Activated CD8-positive, alpha-beta memory T cell treated with anti-CD3 and anti-CD28 coated beads, Interleukin-2, amount 10 ng/mL, durations not matched to agents 7 days and 5 days (primary cell): ENCODE measurements around the gene C15orf40. TPM values are rescaled to one million over a fixed set of nuclear protein-coding genes. Genes with fewer than 3 reads are reported as not detected.
A peak's percentile ranks its signal among the peaks of the same experiment; 100 is the strongest.
"Not testable (repeated sequence)": the region's sequence is repeated elsewhere in the genome, so short reads cannot be mapped to it uniquely, and the experiment has no call there.

Experiments used
- ATAC-seq: fragments of 150-1000 bp; cut with Tn5 transposase; one replicate; pipeline ENCODE4 v1.10.0; 2021; ENCODE audit warnings: moderate library complexity
- CTCF ChIA-PET: fragments of 350-600 bp; sonication (Branson Sonifier 250); formaldehyde crosslinking; loops from one replicate; lab custom pipeline; 2021; ENCODE audit warnings: antibody characterized with exemption; lab: Charles Lee
- DNase-seq: peaks from one replicate; pipeline ENCODE4 v3.0.0-alpha.2; 2020
- H3K27ac Mint-ChIP-seq: one replicate; pipeline ENCODE4 v1.8.0; 2021; ENCODE audit warnings: mild to moderate bottlenecking, mixed read lengths
- H3K27me3 Mint-ChIP-seq: one replicate; pipeline ENCODE4 v1.8.0; 2021; ENCODE audit warnings: mixed read lengths
- H3K36me3 Mint-ChIP-seq: one replicate; pipeline ENCODE4 v1.8.0; 2021; ENCODE audit warnings: mild to moderate bottlenecking, mixed read lengths
- H3K4me1 Mint-ChIP-seq: one replicate; pipeline ENCODE4 v1.8.0; 2021; ENCODE audit warnings: mixed read lengths
- H3K4me3 Mint-ChIP-seq: one replicate; pipeline ENCODE4 v1.8.0; 2021; ENCODE audit warnings: mild to moderate bottlenecking, moderate library complexity, mixed read lengths
- H3K9me3 Mint-ChIP-seq: one replicate; pipeline ENCODE4 v1.8.0; 2022; ENCODE audit warnings: low read depth, mixed read lengths
- total RNA-seq, 2 experiments: library from RNA; stranded (reverse); gene quantifications; one replicate each; pipeline ENCODE4 v1.2.3, GENCODE V29; 2021

Gene C15orf40
- total RNA-seq, 2 experiments from 2014 or later: 28.3 to 29.0 TPM

GRCh38 chr15:83014205-83014653 lies 2.8 kb upstream of the C15orf40 start:
- peak; percentile 52 for DNase-seq
- H3K4me3 Mint-ChIP-seq: no peak overlapping the region
- H3K36me3 Mint-ChIP-seq: peaks cover 23% of the 10 kb centered on the region
- H3K9me3 Mint-ChIP-seq: no peaks in the 10 kb centered on the region
- H3K27ac Mint-ChIP-seq: peak overlapping the region; percentile 37
- CTCF ChIA-PET: interaction anchor here (1.0 kb wide), 1 partner anchor 53 kb away, joined by 3 read pairs; the partner anchor contains the start of gene BTBD1
- no peaks in the 10 kb centered on the region for H3K27me3 Mint-ChIP-seq
- ATAC-seq: no peak
- peaks cover 49% of the 10 kb centered on the region for H3K4me1 Mint-ChIP-seq

DNA sequence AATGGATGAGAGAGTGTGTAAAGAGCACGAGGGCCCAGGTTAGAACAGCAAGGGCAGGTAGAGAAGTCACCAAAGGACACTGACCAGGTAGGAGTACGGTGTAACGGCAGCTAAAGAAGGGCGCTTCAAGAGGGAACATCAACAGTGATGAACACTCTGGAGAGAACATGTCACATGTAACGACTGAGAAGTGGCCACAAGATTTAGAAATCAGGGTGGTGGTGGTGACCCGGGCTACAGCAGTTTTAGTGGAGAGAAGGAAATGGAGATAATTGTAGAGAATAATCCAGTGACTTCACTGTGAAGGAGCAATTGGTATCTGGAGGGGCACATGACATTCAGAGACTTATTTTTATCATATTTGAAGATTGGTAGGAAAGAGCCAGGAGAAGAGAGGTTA lies 1.2 kb upstream of the C15orf40 start:
- H3K36me3 Mint-ChIP-seq: peaks cover 27% of the 10 kb centered on the region
- no peaks in the 10 kb centered on the region for H3K27me3 Mint-ChIP-seq
- DNase-seq (no peak), ATAC-seq (no peak)
- H3K4me1 Mint-ChIP-seq: peaks cover 52% of the 10 kb centered on the region
- H3K27ac Mint-ChIP-seq: no peak overlapping the region
- H3K4me3 Mint-ChIP-seq: peak overlapping the region; percentile 93
- CTCF ChIA-PET: interaction anchor here (1.0 to 3.3 kb wide), 3 partner anchors 10 to 152 kb away, joined by 3 to 22 read pairs (median 3); no protein-coding TSS in a partner anchor
- no peaks in the 10 kb centered on the region for H3K9me3 Mint-ChIP-seq

DNA sequence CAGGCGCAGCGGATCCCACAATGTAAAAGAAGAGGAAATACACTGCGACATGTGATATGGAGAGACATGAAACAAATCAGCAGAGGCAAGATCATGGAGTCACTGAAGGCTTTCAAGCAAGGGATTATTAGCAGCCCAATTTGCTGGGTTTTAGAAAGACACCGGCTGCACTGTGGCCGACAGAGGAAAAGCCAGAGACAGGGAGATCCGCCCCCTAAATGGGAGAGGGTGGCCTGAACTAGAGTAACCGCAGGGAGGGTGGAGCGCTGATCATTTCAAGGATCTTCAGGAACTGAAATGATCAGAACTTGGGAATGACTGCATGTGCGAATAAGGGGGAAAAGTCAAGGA lies 612 bp upstream of the C15orf40 start:
- H3K4me3 Mint-ChIP-seq: peak overlapping the region; percentile 93
- H3K4me1 Mint-ChIP-seq: peaks cover 54% of the 10 kb centered on the region
- CTCF ChIA-PET: interaction anchor here (0.6 to 3.3 kb wide), 17 partner anchors 10 to 472 kb away, joined by 3 to 30 read pairs (median 6); partner anchors contain the start of genes BTBD1, HDGFL3, RAMAC and RPS17
- no peaks in the 10 kb centered on the region for H3K27me3 Mint-ChIP-seq
- no peaks in the 10 kb centered on the region for H3K9me3 Mint-ChIP-seq
- peaks cover 26% of the 10 kb centered on the region for H3K36me3 Mint-ChIP-seq
- peak overlapping the region; percentile 89 for H3K27ac Mint-ChIP-seq
- no peak for DNase-seq
- no peak for ATAC-seq

DNA sequence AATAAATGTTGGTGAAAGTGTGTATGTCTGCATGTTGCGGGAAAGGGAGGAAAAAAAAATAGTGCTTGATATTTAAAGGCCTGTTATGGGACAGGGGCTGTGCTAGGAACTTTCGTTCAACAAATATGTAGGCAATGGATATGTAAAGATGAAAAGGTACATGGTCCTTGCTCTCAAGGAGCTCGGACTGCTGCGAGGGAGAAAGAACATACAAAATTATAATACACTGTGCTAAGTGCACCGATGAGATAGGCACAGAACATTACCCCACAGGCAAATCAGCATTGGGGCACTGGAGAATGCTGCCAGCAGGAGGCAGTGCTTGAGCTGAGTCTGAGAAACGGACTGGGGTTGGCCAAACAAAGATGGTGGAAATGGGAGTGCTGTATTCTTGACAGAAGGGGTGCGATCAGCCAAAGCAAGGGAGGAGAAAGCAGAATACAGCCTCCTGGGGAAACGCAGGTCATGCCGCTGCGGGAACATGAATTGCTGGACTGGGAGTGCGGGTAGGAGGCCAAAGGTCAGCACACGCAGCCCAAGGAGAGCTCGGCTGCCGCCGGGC lies 649 bp downstream of the C15orf40 start:
- Mint-ChIP-seq H3K4me3 (peak overlapping the region; percentile 93), H3K9me3 (no peaks in the 10 kb centered on the region), H3K4me1 (peaks cover 52% of the 10 kb centered on the region), H3K27ac (peak overlapping the region; percentile 89), H3K27me3 (no peaks in the 10 kb centered on the region), H3K36me3 (peaks cover 24% of the 10 kb centered on the region)
- CTCF ChIA-PET: interaction anchor here (0.8 to 3.3 kb wide), 27 partner anchors 10 to 471 kb away, joined by 3 to 30 read pairs (median 5); partner anchors contain the start of genes BTBD1, HDGFL3, RAMAC and RPS17
- ATAC-seq (peak; percentile 66), DNase-seq (peak; percentile 91)

GRCh38 chr15:83000672-83001031 lies 10.8 kb downstream of the C15orf40 start:
- not testable (repeated sequence) for H3K27ac Mint-ChIP-seq, H3K36me3 Mint-ChIP-seq, DNase-seq, H3K4me3 Mint-ChIP-seq, H3K9me3 Mint-ChIP-seq, H3K27me3 Mint-ChIP-seq, H3K4me1 Mint-ChIP-seq, ATAC-seq
- CTCF ChIA-PET: interaction anchor here (0.7 to 3.6 kb wide), 13 partner anchors 10 to 470 kb away, joined by 3 to 33 read pairs (median 6); partner anchors contain the start of genes C15orf40 and RAMAC

- CTCF ChIA-PET: interaction anchor here (0.7 to 3.6 kb wide), 14 partner anchors 10 to 469 kb away, joined by 3 to 33 read pairs (median 6); partner anchors contain the start of genes C15orf40 and RAMAC
- DNase-seq (peak; percentile 49), ATAC-seq (peak; percentile 91)
- H3K27ac Mint-ChIP-seq: peak overlapping the region; percentile 68
- H3K4me3 Mint-ChIP-seq: peak overlapping the region; percentile 63
- H3K36me3 Mint-ChIP-seq: peaks cover 4% of the 10 kb centered on the region
- H3K4me1 Mint-ChIP-seq: peaks cover 8% of the 10 kb centered on the region
- no peaks in the 10 kb centered on the region for H3K9me3 Mint-ChIP-seq
- H3K27me3 Mint-ChIP-seq: no peaks in the 10 kb centered on the region
These were observed 11.4 kb downstream of the C15orf40 start for GRCh38 chr15:82999905-83000671.

DNA sequence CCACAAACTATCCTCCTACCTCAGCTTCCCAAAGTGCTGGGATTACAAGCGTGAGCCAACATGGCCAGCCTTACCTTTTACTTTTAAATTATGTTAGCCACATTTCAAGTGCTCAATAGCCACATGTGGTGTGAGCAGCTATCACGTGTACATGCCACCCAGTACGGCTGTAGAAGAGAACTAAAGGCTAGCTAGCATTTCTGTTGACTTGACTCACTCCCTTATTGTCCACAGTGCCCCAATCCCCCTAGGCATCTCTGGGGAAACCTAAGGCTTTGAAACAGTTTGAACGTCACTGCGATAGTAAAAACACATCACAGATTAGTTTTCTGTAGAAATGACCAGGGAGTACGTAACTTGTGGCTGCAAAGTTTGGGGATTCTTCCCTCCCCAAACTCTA lies 12.0 kb downstream of the C15orf40 start:
- DNase-seq: no peak
- ATAC-seq: no peak
- Mint-ChIP-seq H3K9me3 (no peaks in the 10 kb centered on the region), H3K4me3 (no peak overlapping the region), H3K27ac (no peak overlapping the region), H3K4me1 (peaks cover 8% of the 10 kb centered on the region), H3K27me3 (no peaks in the 10 kb centered on the region), H3K36me3 (no peaks in the 10 kb centered on the region)
- CTCF ChIA-PET: interaction anchor here (1.1 to 3.6 kb wide), 9 partner anchors 11 to 318 kb away, joined by 3 to 33 read pairs (median 6); partner anchors contain the start of genes C15orf40 and RAMAC

DNA sequence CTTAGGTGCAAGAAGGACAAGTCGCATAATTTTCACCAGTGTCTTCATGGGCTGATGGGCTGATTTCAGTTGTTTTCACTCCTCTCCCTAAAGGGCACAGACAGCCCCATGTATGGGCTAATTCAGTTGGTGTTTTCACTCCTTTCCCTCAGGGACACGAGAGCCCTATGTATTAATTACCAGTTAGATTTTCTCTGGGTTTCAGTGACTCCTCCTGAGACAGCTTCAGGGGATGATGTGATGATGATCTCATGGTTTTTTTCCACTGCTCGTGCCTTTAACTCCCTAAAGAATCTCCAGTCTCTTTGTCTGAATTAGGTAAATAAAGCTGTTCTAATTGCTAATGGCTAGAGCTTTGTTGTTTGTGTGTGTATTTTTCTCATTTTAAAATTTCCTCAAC lies 15.5 kb downstream of the C15orf40 start:
- no peaks in the 10 kb centered on the region for H3K27me3 Mint-ChIP-seq
- H3K4me1 Mint-ChIP-seq: peaks cover 13% of the 10 kb centered on the region
- no peak overlapping the region for H3K27ac Mint-ChIP-seq
- ATAC-seq (no peak), DNase-seq (no peak)
- CTCF ChIA-PET: interaction anchor here (0.5 to 1.0 kb wide), 2 partner anchors 222 to 465 kb away, joined by 3 to 4 read pairs; no protein-coding TSS in a partner anchor
- H3K4me3 Mint-ChIP-seq: no peak overlapping the region
- no peaks in the 10 kb centered on the region for H3K9me3 Mint-ChIP-seq
- peaks cover 6% of the 10 kb centered on the region for H3K36me3 Mint-ChIP-seq

DNA sequence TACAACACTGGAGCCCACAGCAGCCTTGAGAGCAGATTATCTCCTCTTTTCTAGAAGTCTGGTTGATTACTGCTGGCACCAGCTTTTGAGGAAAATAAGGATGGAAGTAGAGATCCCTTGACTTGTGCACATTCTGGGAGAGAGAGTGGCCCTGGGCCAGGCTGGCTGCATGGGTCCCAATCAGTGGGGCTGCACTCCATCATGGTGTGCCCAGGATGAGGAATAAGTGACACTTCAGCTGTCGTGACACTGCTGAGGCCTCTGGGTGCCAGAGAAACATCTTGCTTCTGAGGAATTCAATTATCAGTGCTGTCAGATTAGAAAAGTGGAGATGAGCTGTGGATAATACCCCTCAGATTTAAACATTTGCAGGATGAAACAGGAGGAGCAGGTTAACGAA lies 16.4 kb downstream of the C15orf40 start:
- H3K4me3 Mint-ChIP-seq: no peak overlapping the region
- peaks cover 8% of the 10 kb centered on the region for H3K4me1 Mint-ChIP-seq
- CTCF ChIA-PET: interaction anchor here (1.0 kb wide), 1 partner anchor 464 kb away, joined by 4 read pairs; no protein-coding TSS in a partner anchor
- no peak overlapping the region for H3K27ac Mint-ChIP-seq
- no peaks in the 10 kb centered on the region for H3K9me3 Mint-ChIP-seq
- no peaks in the 10 kb centered on the region for H3K27me3 Mint-ChIP-seq
- no peak for DNase-seq
- peaks cover 10% of the 10 kb centered on the region for H3K36me3 Mint-ChIP-seq
- no peak for ATAC-seq

DNA sequence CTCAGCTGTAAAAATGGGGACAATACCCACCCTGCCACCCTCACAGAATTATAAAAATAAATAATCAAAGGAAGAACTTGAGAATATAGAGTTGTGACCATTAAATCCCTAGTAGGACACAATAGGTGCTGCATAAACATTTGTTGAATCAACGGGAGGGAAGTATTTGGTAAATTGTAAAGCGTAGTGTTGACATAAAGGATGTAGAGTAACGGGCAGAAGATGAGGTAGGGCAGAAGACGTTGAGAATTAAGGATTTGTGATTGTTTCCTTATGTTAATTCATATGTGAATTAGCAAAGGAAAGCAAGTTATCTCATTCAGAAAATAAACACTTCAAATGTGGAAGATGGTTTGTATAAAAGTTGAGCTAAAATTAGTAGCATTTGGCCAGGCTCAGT lies 18.3 kb downstream of the C15orf40 start:
- no peak for ATAC-seq
- Mint-ChIP-seq H3K4me3 (no peak overlapping the region), H3K27me3 (no peaks in the 10 kb centered on the region), H3K36me3 (peaks cover 21% of the 10 kb centered on the region), H3K27ac (no peak overlapping the region), H3K9me3 (no peaks in the 10 kb centered on the region), H3K4me1 (peaks cover 10% of the 10 kb centered on the region)
- CTCF ChIA-PET: interaction anchor here (1.2 to 1.4 kb wide), 3 partner anchors 10 to 144 kb away, joined by 3 to 4 read pairs (median 3); partner anchors contain the start of gene C15orf40
- DNase-seq: no peak

GRCh38 chr15:82992436-82992998 lies 18.9 kb downstream of the C15orf40 start:
- no peaks in the 10 kb centered on the region for H3K9me3 Mint-ChIP-seq
- no peak overlapping the region for H3K4me3 Mint-ChIP-seq
- H3K36me3 Mint-ChIP-seq: peaks cover 24% of the 10 kb centered on the region
- ATAC-seq (no peak), DNase-seq (no peak)
- no peak overlapping the region for H3K27ac Mint-ChIP-seq
- peaks cover 12% of the 10 kb centered on the region for H3K4me1 Mint-ChIP-seq
- no peaks in the 10 kb centered on the region for H3K27me3 Mint-ChIP-seq
- CTCF ChIA-PET: interaction anchor here (1.2 to 1.4 kb wide), 3 partner anchors 9 to 143 kb away, joined by 3 to 4 read pairs (median 3); partner anchors contain the start of gene C15orf40

DNA sequence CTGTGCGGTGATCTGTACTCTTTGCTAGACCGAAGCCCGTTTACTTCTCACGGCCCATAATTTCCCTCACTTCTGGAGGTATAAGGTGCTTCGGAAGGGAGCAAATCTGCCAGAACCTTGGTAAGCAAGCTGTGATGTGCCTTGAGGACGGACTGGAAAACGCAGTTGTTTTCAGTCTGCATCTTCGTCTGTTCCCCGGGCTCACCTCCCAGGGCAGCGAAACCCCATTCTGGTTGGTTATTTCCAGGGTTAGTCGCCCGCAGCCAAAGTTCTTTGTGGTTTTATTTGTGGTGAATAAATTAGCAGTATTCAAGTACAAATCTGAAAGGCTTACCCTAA lies 25.0 kb downstream of the C15orf40 start:
- Mint-ChIP-seq H3K9me3 (no peaks in the 10 kb centered on the region), H3K4me3 (peak overlapping the region; percentile 100), H3K36me3 (peaks cover 28% of the 10 kb centered on the region), H3K27me3 (no peaks in the 10 kb centered on the region), H3K27ac (peak overlapping the region; percentile 97), H3K4me1 (peaks cover 30% of the 10 kb centered on the region)
- peak; percentile 52 for ATAC-seq
- DNase-seq: peak; percentile 60
- CTCF ChIA-PET: interaction anchor here (1.2 to 3.2 kb wide), 8 partner anchors 14 to 456 kb away, joined by 3 to 16 read pairs (median 6); partner anchors contain the start of genes C15orf40 and RPS17
